Stimulated activated CD4-positive, alpha-beta T cell treated with anti-CD3 and anti-CD28 coated beads, Interleukin-4, amount 100 ng/mL, for 48 hours (primary cell): ENCODE measurements around the gene IKZF3.
"Not testable (repeated sequence)": the region's sequence is repeated elsewhere in the genome, so short reads cannot be mapped to it uniquely, and the experiment has no call there.

ENCODE experiments used
- DNase-seq, 2 donors: peaks; one replicate each; pipeline ENCODE4 v3.0.0-alpha.2; 2020; ENCODE audit warnings: low read depth in 2 of 2

Gene IKZF3

DNA sequence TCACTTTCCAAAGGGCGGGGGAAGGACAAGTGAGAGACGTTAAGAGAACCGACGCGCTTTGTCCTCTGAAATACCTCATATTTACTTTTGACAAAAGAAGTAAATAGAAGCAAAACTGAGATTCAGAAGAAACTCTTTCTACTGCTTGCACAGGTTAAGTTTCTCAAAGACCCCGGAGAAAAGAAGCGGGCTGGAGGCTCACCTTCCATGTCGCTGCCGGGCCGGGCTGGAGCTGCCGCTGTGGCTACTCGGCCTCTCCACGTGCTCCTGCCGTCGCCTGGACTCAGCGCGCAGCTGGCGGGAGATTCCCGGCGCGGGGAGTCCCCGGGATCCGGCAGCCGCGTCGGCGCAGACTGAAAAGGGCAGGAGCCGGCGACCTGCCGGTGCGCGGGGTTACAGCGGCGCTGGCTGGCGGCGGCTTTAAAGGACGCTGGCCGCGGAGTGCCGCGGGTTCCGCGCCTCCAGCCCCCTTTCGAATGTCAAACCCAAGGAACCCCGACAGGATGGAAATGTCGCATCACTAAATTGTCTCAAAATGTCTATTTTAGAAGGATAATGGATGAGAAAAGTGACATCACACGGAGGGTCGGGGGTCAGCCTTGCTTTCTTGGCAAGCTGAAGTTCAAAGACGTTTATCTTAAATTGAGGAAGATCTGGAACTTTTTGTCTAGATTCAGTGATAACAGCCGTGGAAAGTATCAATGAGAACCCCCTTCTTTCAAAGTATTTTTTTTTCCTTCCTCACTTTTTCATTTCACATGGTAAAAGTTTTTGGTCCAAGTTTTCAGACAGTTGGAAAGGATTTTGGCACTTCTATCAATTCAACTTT, at the start of gene IKZF3:
Gene IKZF3 (minus strand): TSS at position 395 of the 829 bp plus-strand sequence. CDS start 186 bp downstream, at position 209.
- peak; percentile 74 to 86 for DNase-seq

DNA sequence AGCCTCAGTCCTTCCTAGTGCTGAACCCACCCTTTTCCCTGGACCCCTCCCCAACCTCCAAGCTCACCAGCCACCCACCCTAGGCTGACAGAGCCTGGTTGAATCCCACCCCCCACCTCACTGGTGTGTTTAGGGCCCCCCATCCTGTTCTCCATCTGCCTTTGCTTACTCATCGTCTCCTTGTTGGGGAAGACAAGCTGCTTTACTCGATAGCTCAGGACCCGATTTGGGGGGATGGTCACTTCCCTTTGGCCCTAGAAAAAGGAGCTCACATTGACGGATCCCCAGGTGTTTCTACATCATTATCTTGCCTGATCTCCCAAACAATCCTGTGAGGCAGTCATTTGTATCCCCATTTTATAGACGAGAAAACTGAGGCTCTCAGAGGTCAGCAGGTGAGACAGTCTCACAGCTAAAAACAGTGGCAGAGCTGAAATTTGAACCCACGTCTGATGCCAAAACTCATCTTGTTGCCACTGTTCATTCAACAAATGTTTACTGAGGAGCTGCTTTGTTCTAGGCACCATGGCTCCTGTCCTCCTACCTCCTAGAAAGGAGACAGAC, 44.8 kb upstream of the IKZF3 start:
- DNase-seq: no peak

DNA sequence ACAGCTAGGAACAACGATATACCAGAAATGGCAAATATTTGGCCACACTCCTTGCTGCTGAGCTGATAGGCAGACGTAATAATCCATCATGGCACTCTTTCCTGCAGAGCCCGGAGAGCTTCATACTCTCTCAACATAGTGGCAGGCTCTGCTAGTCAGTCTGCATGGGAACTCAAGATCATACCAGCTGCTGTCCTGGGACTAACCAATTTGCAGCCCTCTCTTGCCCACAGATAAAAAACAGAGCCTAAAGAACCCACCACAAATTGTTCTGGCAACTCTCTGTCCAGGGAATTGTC, 40.8 kb upstream of the IKZF3 start:
- DNase-seq: no peak

DNA sequence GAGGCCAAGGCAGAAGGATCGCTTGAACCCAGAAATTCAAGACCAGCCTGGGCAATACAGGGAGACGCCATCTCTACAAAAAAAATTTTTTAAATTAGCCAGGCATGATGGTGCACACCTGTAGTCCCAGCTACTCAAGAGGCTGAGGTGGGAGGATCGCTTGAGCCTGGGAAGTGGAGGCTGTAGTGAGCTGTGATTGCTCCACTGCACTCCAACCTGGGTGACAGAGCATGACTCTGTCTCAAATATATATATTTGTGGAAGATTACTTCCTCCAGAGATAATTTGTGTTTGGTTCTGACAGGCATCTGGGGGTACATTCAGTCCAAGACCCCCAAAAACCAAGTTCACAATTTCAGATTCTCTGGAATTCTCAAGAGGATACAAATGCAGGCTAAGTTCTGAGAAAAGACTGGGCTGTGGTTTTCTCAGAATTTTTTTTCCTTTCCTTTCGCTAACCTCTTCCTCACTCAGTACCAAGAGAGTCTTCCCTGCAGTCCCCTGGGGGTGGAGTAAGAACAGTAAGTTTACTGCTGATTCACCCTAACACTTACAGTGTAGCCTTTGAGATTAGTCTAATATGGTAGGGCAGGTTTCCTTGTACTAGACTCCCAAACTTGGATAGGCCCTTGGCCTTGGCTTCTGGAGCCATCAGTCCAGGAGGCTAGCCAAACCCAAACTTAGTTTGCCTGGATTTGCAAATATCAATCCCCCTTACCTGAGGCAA, 39.2 kb upstream of the IKZF3 start:
- DNase-seq: no peak

DNA sequence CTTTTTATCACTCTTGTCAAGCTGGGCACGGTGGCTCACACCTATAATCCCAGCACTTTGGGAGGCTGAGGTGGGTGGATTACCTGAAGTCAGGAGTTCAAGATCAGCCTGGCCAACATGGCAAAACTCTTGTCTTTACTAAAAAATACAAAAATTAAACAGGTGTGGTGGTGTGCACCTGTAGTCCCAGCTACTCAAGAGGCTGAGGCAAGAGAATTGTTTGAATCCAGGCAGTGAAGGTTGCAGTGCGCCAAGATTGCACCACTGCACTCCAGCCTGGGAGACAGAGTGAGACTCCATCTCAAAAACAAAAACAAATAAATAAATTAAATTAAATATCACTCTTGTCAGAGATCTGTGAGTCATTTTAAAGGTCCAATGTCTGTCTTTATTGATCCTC, 37.9 kb upstream of the IKZF3 start:
- not testable (repeated sequence) for DNase-seq

DNA sequence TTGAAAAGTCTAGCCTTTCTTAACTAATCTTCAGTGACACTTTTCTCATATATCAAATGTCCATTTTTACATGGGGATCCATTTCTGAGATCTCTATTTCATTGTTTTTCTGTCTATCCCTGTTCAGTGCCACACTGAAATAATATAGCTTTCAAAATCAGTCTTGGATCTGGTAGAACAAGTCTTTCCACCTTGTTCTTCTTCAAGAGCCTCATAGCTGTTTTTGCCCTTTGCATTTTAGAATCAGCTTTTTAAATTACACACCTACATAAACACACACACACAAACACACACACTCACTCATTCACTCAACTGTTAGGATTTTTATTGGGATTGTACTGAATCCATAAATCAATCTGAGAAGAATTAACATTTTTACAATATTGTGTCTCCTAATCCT, 35.1 kb upstream of the IKZF3 start:
- DNase-seq: no peak

DNA sequence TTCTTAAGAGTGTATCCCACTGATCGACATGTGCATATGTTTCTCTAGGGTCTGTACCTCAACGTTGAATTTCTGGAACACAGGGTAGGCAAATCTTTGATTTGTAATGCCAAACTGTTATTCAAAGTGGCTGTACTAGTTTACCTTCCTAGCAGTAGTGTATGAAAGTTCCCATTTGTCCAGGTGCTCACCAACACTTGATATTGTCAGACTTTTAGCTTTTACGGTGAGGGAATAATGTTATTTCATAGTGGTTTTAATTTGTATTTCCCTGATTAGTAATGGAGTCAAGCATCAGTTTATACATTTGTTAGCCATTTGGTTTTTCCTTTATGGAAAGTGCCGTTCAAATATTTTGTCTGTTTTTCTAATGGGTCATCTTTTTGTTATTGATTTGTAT, 34.0 kb upstream of the IKZF3 start:
- no peak for DNase-seq

DNA sequence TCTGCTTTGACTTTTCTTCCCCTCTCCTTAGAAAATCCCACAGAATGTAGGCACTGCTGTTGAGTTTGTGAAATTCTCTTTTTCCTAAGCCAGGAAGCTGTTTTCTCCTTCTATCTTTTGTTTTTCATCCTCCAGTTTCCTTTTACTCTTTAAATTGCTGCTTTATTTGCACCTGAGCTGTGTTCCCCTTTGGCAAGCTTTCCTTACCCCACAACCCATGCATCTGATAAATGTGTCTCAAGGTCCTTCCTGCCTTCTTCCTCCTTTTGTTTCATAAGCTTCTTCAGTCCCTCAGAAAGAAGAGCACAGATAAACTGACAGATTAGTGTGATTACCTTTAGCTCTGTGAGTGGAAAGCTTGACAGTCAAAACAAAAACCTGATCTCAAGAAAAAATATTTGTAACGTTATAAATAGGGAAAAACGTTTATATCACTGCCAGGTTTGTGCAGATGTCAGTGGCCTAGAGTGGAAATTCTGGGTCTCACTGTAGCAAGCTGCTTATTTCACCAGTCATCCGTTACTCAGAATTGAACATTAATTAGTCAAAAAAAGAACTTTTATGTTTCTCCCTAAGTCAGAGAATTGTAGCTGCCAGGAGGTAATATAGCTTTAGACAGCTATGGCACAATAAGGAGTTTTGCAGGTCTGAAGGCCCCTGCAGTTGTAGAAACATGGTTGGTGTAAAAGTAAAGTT, 30.7 kb upstream of the IKZF3 start:
- no peak for DNase-seq

DNA sequence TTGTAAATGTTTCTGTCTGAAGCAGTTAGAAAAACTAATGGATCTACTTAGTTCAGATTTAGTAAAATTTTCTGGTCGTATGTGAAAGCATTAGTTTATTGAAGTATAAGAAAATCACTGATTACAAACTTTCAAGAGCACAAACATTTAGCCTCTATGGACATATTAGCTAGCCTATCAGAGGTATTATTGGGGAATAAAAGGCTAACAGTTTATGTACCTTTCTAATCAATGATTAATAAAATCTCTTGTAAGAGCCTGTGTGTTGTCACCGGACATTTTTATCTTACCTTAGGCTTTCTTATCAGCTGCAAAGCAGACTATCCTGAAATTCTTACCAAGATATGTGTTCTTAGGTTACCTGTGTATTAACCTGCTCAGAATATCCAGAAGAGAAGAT, 25.1 kb upstream of the IKZF3 start:
- no peak for DNase-seq

- DNase-seq: no peak
These were observed 23.0 kb upstream of the IKZF3 start for GRCh38 chr17:39887078-39887477.

DNA sequence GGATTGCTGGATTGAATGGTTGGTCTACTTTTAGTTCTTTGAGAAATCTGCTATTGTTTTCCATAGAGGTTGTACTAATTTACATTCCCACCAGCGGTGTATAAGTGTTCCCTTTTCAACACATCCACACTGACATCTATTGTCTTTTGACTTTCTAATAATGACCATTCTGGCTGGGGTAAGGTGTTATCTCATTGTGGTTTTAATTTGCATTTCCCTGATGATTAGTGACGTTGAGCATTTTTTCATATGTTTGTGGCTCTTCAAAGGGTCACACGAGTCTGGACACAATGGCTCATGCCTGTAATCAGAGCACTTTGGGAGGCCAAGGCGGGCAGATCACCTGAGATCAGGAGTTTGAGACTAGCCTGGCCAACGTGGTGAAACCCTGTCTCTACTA, 22.0 kb upstream of the IKZF3 start:
- not testable (repeated sequence) for DNase-seq

DNA sequence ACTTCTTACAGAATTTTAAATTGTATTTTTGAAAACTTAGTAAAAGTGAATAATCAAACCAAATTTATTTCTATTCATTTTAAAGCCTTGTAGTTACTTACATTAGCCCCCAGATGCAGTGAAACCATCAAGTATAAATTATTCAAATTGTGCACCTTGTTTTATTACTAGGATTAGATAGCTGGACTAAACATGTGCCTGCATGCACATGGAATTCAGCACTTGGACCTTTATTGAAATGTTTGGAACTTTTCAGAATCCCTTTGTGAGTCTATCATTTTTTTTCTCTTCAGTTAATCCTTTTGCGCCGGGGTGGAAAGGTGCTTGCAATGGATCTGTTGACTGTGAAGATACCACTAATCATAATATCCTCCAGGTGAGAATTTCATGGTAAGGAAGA, 8.6 kb upstream of the IKZF3 start:
- DNase-seq: no peak

DNA sequence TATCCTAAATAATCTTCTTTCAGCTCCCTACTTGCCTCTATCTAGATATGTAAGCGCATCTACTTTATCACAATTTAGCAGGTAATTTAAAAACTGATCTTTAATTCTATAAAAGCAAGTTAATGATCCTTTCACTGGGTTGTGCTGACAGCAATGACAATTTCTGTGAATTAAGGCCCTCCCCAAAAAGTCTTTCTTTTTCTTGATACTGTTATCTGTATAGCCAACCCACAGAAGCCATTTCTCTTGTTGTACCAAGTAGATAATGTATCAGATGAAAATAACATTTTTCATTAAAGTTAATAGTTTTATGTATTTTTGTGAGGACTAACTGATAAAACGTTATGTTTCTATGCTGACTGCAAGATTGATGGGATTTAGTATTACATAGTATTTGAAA, 7.7 kb upstream of the IKZF3 start:
- no peak for DNase-seq

GRCh38 chr17:39870776-39871175, 6.7 kb upstream of the IKZF3 start:
- no peak for DNase-seq

DNA sequence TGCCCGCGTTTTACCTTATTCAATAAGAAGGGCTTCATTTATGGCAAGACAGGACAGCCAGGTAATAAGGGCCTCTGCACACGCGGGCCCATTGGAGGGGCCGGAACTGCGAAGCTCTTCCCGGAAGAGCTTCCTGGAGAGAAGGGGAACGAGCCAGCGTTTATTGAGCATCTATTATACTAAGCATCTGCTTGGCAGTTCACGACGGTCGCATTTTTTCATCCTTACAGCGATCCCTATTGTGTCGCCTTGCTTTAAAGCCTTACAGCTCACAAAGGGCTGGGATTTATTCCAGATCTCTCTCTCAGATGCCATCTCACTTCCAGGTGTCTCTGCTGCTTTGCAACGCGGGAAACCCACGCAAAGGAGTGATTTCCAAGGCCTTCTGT, 4.4 kb upstream of the IKZF3 start:
- no peak for DNase-seq

DNA sequence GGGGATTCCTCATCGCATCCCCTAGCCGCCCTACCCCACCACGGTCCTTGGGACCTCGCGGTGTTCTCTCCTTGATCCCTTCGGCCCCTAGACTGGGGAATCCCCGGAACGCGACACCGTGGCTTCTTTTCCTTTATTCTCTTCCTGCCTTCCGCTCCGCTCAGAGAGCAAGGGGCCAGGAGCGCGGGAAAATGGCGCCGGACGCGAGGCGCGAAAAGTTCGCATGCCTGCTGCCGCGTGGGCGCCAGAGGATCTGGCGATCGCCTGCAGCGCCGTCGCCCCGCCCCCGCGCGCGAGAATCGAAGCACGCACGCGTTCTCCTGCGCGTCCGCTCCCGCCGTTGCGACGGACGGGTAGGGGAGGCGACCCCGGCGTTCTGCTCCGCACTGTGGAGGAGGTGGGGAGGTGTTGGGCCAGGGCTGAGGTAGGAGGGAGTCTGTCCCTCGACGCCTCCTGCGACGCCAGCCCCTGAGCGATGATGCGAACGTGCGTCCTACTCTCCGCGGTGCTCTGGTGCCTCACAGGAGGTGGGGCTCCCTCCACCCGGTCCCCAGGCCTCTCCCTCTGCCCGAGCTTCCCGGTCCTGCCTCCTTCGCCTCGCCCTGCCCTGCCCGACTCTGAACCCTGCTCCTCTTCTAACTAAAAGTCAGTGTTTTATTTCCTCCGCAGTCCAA, 3.9 kb upstream of the IKZF3 start, which contains the start of gene ZPBP2:
Gene ZPBP2 (plus strand): TSS at position 323 of the 674 bp plus-strand sequence. CDS start 153 bp downstream, at position 476.
- DNase-seq: peak; percentile 45 to 49

- peak; percentile 38 to 59 for DNase-seq
These were observed 3.2 kb upstream of the IKZF3 start for GRCh38 chr17:39867084-39867879.

GRCh38 chr17:39866013-39866730, 2.1 kb upstream of the IKZF3 start:
- no peak for DNase-seq

DNA sequence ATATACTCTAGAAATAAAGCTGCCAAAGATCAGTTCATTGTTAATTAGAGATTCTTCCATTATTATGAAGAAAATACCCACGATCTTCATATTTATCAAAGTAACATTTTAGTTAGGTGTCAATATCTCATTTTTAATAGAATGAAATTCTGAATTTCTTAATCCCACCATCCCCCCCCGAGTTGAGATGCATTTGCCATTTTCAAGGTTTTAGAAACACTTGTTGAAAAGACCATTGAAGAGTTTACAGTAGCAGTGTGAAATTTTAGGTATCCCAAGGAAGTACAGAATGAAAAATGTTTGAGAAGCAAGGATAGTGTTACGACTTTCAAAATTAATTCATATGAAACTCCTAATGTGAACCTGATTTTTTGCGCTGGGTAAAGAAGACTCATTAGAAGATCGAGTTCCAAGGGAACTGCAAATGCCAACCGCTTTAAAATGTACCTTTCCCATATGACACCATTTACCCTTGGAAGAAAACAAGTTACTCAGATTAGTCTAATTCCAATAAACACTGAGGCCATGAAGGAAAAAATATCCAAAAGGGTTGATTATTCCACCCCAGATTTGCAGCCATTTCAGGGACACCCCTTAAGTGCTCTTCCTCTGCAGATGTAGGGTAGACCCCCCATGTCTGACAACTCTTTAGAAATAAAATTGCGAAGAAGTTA, 731 bp downstream of the IKZF3 start:
- DNase-seq: no peak

DNA sequence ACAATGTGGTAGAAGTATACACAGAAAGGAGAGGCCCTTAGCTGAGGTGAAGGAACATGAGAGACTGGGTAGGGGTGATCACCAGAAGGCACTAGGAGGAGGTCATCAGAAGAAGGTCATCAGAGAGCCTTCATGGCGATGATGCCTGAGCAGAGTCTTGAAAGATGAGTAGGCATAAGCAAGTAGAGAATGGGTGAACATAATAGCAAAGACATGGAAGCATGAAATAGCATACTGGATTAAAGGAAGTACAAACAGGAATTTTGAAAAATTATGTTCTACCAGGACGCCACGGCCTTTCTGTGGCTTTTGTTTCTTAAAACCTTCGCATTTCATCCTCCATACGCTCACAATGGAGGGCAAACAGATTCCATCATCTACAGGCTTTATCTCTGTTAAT, 2.9 kb downstream of the IKZF3 start:
- no peak for DNase-seq
